Activated CD4-positive, CD25-positive, alpha-beta regulatory T cell treated with anti-CD3 and anti-CD28 coated beads, Interleukin-2, amount 50 U/mL, for 24 hours (primary cell): Measurements from ENCODE around the gene NAT9.

Experiments used
- ATAC-seq, 2 donors: fragments of 150-1000 bp; cut with Tn5 transposase; one replicate each; pipeline ENCODE4 v1.10.0; 2021; ENCODE audit warnings: mild to moderate bottlenecking in 1 of 2, moderate library complexity in 1 of 2

The NAT9 gene

DNA sequence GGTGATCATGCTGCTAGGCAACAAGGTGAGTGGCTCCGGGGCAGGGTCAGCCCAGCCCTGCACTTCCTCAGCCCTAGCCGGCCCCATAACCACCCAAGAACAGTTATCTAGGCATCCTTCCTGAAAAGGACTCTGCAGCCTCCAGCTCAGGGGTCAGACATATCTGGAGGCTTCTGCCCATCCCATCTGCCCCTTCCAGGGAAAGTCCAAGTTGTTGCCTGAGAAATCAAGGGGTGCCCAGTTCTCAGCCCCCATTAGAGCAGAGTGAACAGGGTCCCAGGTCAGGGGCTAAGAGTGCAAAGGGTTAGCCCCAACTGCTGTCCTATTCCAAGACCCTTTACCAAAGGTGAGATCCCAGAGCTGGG lies 31.8 kb downstream of the NAT9 start:
- no peak for ATAC-seq

DNA sequence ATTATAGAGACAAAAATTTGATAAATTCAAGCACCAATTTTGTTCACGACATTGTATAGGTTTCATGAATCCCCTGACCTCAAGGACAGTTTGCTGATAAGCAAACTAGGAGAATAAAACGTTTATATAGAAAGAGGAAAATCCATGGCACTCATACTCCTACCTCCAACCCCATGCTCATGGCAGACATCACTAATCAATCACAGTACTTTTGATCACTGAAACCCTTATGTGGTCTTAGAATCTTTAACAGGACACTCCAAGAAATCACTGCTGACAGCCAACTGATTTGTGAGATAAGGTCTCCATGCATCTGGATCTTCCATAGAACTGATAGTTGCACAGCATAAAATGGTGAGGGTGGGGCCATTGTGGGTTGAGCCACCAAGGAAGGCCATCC lies 32.4 kb downstream of the NAT9 start:
- no peak for ATAC-seq

GRCh38 chr17:74742978-74743545 lies 33.1 kb downstream of the NAT9 start:
- no peak for ATAC-seq

DNA sequence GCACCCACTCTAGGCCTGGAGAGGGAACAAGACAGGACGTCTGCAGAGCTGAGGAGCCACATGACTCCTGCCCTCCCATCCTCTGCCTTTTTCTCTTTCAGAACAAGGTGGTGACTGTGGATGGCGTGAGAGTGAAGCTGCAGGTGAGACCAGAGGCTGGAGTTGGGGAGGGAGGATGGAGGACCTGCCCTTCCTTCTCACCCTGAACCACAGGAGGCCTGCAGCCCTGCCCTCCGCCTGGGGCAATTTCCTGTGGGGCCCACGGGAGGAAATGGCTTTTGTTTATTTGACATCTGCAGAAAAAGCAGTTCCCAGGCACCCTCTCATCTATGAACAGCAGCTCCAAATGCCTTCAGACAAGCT lies 34.0 kb downstream of the NAT9 start:
- peak; percentile 10 to 12 for ATAC-seq

- no peak for ATAC-seq
Observed at GRCh38 chr17:74740641-74741387, 35.3 kb downstream of the NAT9 start.

GRCh38 chr17:74740173-74740572 lies 36.0 kb downstream of the NAT9 start:
- ATAC-seq, result no peak

GRCh38 chr17:74739227-74739831 lies 36.8 kb downstream of the NAT9 start:
- ATAC-seq, result no peak

DNA sequence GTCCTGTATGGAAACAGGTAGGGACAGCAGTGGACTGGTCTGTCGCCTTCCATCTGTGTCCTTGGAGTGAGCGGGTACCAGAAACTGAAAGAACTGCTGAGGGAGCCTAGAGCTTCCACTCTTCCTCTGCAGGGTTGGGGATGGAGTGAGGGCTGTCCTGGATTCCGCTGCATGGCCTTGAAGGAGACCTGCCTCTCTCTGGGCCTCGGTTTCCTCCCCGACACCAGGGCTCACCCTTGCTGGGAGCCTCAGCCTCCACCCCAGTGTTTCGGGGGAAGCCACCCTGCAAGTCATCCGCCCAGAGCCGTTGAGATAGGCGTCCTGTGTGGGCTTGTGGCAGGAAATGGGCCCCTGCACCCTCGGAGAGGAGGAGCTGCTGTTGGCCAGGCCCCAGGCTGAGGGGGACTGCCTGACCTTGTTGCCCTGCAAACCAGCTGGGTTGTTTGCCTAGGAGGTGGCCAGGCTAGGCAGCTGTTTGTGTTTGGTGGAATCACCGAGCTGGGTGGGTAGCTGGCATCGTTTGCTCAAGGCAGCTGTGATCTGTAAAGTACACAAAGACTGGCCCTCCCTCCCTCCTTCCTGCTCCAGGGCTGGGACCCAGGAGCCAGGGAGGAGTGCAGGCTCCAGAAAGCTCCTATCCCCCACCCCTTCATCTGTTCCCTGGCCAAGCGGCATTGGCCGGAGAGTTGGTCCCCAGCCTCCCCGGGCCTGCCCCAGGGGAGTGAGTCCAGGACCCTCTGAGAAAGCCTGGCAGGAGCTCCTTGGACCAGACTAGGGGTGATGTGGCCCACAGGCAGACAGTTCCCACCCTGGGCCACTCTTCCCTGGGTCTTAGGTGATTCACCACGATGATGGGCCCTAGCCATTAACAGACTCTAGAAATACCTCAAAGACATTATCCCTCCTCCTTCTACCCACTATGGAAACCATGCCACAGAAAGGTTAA lies 37.8 kb downstream of the NAT9 start:
- peak; percentile 77 to 83 for ATAC-seq

- ATAC-seq, result peak; percentile 12 to 18
Observed at GRCh38 chr17:74737299-74738050, 38.7 kb downstream of the NAT9 start.

DNA sequence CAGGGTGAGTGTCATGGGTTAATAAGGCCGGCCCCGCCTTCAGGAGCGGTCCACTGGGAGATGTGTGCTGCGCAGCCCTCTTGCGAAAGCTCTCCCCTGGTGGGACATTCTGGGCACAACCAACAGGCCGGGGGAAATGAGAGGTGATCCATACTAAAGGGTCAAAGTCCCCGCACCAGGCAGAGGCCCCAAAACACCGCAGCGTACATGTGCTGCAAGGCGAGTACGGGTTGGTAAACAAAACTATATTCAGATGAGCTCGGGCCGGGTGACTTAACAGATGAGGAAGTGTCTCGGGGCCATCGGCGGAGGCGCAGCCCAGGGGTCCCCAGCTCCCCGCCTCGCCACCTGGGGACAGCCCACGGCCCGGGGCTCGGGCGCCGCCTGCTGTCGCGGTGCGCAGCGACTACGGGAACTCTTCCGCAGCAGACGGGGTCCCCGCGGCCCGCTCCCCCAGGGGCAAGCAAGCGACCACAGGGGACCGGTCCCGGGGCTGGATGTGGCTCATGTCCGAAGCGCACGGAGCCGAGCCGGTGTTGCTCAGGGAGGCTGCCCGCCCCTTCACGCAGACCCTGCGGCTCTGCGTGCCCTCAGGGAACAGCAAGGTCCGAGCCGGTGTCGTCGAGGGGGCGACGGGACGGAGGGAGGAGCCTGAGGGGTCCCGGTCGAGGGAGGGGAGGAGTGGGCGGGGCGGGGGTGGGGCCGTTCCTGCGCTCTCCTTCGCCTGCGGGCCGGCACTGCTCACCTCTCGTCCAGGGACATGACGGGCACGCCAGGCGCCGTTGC lies 39.4 kb downstream of the NAT9 start, which contains the start of gene RAB37:
Gene RAB37, plus strand, starts transcription at position 744 of the 786 bp plus-strand sequence. Its CDS starts 17 bp downstream, at position 761.
- peak; percentile 24 to 26 for ATAC-seq

DNA sequence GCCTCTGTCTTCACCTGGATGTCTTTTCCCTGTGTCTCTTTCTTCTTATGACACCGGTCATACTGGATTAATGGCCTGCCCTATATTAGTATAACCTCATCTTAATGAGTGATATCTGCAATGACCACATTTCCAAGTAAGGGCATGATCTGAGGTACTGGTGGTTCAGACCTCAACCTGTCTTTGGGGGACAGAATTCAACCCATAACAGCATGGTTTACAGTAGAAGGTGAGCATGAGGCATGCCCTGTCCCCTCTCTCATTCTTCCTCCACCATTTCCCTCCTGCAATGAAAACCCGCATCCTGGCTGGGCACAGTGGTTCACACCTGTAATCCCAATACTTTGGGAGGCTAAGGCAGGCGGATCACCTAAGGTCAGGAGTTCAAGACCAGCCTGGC lies 41.9 kb downstream of the NAT9 start:
- no peak for ATAC-seq

GRCh38 chr17:74733365-74734122 lies 42.6 kb downstream of the NAT9 start:
- ATAC-seq, result no peak

GRCh38 chr17:74732042-74732867 lies 43.9 kb downstream of the NAT9 start:
- no peak for ATAC-seq

- no peak for ATAC-seq
Observed at GRCh38 chr17:74731347-74731605, 44.9 kb downstream of the NAT9 start.

DNA sequence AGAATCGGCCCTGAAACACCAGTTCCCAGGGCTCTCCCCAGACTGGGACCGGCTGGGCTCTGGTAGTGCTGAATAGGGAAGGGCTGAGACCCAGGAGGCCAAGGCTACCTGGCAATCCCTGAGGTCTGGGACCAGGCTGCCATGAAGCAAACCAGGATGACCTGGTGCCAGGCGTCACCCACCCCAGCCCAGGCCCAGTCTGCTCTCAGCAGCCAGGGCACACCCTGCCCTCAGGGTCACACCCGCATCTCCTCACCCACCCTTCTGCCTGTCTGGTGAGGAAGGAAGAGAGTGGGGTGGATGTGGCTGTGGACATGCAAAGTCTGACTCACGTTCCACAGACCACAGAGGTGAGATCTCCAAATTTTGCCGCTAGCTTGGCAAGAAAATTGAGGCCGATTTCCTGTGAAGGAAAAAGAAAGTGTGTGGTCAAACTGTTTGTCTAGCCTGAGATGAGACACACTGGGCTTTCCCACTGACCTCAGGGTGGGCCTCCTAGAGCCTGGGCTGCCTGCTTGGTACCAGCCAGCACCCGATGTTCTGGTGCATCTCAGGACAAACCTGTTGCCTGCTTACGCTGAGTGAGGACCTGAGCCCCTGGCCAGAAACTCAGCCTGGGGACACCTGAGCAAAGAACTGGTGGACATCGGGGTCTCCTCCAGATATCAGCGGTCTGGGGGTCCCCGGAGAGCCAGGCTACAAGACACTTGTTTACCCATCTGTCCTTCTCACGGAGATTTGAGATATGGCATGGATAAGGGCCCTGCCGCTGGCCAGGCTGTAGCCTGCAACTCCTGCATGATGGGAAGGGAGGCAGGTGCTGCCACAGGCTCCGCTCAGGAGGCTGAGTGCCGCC lies 45.4 kb downstream of the NAT9 start:
- peak; percentile 69 to 74 for ATAC-seq

DNA sequence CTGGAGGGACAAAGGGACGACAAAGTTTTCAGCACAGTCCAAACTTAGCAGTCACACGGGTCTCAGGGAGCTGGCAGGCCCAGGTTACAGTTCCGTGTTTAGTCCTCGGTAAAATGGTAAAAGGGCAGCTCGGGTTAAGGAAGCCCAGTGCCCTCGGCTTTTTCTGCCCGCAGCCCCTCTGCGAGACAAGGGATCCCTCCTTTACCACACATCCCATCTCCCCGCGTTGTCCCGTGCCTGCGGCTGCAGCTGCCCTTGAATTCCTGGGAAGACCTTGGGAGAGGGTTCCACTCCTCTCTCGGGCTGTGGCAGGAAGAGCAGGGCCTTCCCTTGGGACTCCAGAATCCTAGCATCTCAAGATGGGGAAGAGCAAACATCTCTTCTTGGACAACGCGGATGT lies 46.3 kb downstream of the NAT9 start:
- no peak for ATAC-seq

DNA sequence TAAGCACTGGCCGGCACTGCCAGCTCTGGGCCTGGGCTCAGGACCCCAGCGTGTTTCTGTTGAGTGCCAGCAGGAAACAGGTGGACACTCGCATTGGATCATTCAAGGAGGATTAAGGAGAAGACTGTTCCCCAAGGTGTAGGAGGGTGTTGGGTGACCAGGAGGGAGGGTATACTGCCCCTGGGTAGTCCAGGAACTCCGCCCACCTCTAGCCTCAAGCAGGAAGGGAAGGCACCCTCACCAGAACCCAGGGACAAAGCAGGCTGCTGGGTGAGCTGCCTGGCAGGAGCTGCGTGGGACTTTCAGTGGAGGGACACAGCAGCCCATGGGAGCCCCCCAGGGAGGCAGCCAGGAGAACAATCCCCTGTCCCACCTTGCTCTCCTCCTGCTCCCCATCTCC lies 46.8 kb downstream of the NAT9 start:
- ATAC-seq, result no peak

GRCh38 chr17:74728702-74729075 lies 47.5 kb downstream of the NAT9 start:
- ATAC-seq, result no peak

DNA sequence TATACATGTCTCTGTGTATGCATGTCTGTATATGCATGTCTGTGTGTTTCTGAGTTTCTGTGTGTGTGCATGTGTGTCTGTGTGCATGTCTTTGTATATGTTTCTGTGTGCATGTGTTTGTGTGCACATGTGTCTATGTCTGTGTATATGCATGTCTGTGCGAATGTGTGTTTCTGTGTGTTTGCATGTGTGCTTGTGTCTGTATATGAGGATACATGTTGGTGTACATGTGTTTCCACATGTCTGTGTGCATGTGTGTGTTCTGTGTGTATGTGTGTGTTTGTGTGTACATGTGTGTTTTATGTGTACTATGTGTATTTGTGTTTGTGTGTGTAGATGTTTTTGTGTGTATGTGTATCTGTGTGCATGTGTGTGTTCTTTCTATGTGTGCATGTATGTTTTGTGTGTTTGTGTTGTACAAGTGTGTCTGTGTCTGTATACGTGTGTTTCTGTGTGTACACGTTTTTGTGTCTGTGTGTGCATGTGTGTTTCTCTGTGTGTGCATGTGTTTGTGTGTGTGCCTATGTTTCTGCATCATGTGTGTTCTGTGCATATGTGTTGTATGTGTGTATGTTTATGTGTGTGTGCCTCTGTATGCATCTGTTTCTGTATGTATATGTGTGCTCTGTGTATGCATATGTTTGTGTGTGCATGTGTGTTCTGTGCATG lies 48.0 kb downstream of the NAT9 start:
- ATAC-seq, result no peak
